GM23248 (cell line): ENCODE measurements around the gene DNAJC16. TPM values are rescaled to one million over a fixed set of nuclear protein-coding genes. Genes with fewer than 3 reads are reported as not detected.

Experiments
- DNase-seq: peaks from one replicate; pipeline ENCODE4 v3.0.0-alpha.2; 2015
- H2AFZ ChIP-seq: fragments of 200-600 bp; sonication (generic); 2 replicates; pipeline ENCODE4 v1.6.1; 2016; ENCODE audit warnings: antibody characterized with exemption
- H3F3A ChIP-seq: fragments of 200-600 bp; sonication (generic); 2 replicates; pipeline ENCODE4 v1.6.1; 2016; ENCODE audit warnings: mild to moderate bottlenecking, antibody characterized with exemption, mixed run types; ENCODE audit not compliant: insufficient read depth
- H3K27ac ChIP-seq: fragments of 200-600 bp; sonication (generic); 2 replicates; pipeline ENCODE4 v1.5.1; 2016; ENCODE audit warnings: mild to moderate bottlenecking
- H3K27me3 ChIP-seq: fragments of 200-600 bp; sonication (generic); replicated peaks from 2 replicates; pipeline ENCODE4 v1.6.1; 2016; ENCODE audit warnings: mild to moderate bottlenecking; ENCODE audit not compliant: insufficient read depth
- H3K36me3 ChIP-seq: fragments of 200-600 bp; sonication (generic); 2 replicates; pipeline ENCODE4 v1.6.1; 2016; ENCODE audit warnings: low read depth, mild to moderate bottlenecking
- H3K4me1 ChIP-seq: fragments of 200-600 bp; sonication (generic); 2 replicates; pipeline ENCODE4 v1.6.1; 2016; ENCODE audit warnings: mild to moderate bottlenecking; ENCODE audit not compliant: insufficient read depth
- H3K4me2 ChIP-seq: fragments of 200-600 bp; sonication (generic); one replicate; pipeline ENCODE4 v1.6.1; 2016; ENCODE audit warnings: mild to moderate bottlenecking; ENCODE audit not compliant: unreplicated experiment
- H3K4me3 ChIP-seq: fragments of 200-600 bp; sonication (generic); 2 replicates; pipeline ENCODE4 v1.5.1; 2016; ENCODE audit warnings: mild to moderate bottlenecking
- H3K79me2 ChIP-seq: fragments of 200-600 bp; sonication (generic); 2 replicates; pipeline ENCODE4 v1.6.1; 2016; ENCODE audit warnings: mild to moderate bottlenecking; ENCODE audit not compliant: insufficient read depth
- H3K9ac ChIP-seq: fragments of 200-600 bp; sonication (generic); 2 replicates; pipeline ENCODE4 v1.6.1; 2016; ENCODE audit warnings: mild to moderate bottlenecking
- H3K9me2 ChIP-seq: fragments of 200-600 bp; sonication (generic); 2 replicates; pipeline ENCODE4 v1.6.1; 2016; ENCODE audit warnings: mixed run types, mild to moderate bottlenecking, moderate library complexity; ENCODE audit not compliant: insufficient read depth
- H3K9me3 ChIP-seq: fragments of 200-600 bp; sonication (generic); one replicate; pipeline ENCODE4 v1.6.1; 2017; ENCODE audit warnings: low read depth
- H4K20me1 ChIP-seq: fragments of 200-600 bp; sonication (generic); 2 replicates; pipeline ENCODE4 v1.6.0; 2016; ENCODE audit not compliant: insufficient read depth
- EZH2 ChIP-seq: fragments of 200-600 bp; sonication (generic); IDR thresholded peaks from 2 replicates; pipeline ENCODE4 v1.6.1; 2018; ENCODE audit warnings: antibody characterized with exemption, mild to moderate bottlenecking; ENCODE audit not compliant: insufficient read depth, poor library complexity, severe bottlenecking
- EZH2phosphoT487 ChIP-seq: fragments of 200-600 bp; sonication (generic); IDR thresholded peaks from 2 replicates; pipeline ENCODE4 v1.6.1; 2018; ENCODE audit warnings: antibody characterized with exemption, moderate library complexity, mild to moderate bottlenecking, low read depth; ENCODE audit not compliant: insufficient read depth
- WGBS, 2 experiments: methylation state at CpG; one replicate each; pipeline ENCODE4 v1.1.6; 2015 to 2017; ENCODE audit warnings: low lambda C conversion rate in 2 of 2, low coverage in 1 of 2; ENCODE audit errors: missing lambda C conversion rate in 2 of 2; 5-methylcytosine and 5-hydroxymethylcytosine counted together
- in situ Hi-C: fragments of 300-500 bp; cut with MboI; formaldehyde crosslinking; loops from 2 replicates; pipeline ENCODE4 v1.15.0; 2020
- polyA plus RNA-seq: library from polyadenylated mRNA; unstranded; fragments of >200 nt; fragmentation: Nextera tagmentation; extraction: Ambion mirVana; gene quantifications from 2 replicates; pipeline ENCODE4 v1.2.1, GENCODE V29; 2016
- small RNA-seq: library from RNA; depleted of rRNA; stranded (forward); fragments of <200 nt; gene quantifications from one replicate; pipeline ENCODE3, GENCODE V24; 2014; ENCODE audit warnings: low read depth, low replicate concordance
- total RNA-seq: library from RNA; depleted of rRNA; stranded (reverse); fragments of >200 nt; shearing (Covaris generic); gene quantifications from 2 replicates; pipeline ENCODE4 v1.2.3, GENCODE V29; 2014; rRNA removed

Gene DNAJC16
- total and polyA plus RNA-seq, 2 experiments from 2014 or later, result 10.0 to 21.8 TPM

DNA sequence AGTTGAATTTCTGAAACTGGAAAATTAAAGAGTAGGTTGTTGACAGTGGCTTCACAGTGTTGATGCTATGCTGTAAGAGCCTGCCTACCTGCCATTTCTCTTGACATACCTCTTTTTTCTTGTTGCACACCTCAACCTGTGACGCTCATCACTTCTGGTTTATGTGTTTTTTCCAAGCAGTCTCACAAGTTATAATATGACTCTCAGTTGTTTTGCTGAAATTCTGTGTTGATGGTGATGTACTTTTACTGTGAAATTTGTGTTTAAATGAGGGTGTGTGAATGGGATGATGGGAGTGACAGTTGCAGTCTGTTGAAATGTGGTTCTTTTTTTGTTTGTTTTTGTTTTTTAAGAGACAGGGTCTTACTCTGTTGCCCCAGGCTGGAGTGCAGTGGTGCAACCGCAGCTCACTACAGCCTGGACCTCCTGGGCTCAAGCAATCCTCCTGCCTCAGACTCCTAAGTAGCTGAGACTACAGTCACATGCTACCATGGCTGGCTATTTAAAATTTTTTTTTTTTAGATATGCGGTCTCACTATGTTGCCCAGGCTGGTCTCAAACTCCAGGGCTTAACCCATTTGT is 97.6 kb downstream of the DNAJC16 start:
- H4K20me1 ChIP-seq, result no peaks in the 10 kb centered on the region
- WGBS, 2 experiments, result 92 to 96% methylated on average over 3 of the region's 3 CpGs

DNA sequence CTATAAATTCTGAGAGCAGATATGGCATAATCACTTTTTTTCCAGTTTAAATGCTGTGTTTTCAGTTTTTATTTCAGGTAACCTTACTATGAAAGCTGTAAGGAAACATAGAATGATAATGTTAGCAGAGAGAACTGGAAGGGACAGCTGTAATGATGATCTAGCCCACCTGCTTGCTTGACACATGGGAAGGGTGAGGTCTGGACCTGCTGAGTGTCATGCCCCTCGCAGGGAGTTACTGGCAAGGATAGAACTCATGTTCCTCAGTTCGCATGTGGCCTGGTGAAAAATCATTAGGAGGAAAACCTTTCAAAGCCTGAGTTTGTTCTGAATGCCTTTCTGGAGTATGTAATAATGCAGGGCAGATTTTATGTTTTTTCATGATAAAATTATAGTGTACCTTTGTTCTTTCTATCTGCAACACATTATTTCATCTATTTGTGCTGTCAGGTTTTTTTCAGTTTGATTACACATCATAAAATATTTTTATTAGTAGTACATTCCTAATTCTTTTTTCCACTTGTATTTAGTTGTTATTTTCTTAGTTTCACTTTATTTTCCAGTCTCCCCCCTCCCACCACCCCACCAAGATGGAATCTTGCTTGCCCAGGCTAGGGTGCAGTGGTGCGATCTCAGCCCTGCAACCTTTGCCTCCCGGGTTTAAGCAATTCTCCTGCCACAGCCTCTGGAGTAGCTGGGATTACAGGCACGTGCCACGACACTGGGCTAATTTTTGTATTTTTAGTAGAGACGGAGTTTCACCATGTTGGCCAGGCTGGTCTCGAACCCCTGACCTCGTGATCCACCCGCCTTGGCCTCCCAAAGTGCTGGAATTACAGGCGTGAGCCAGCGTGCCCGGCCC is 98.6 kb downstream of the DNAJC16 start:
- no peaks in the 10 kb centered on the region for H3K9me2 ChIP-seq
- WGBS, 2 experiments, result 78% methylated on average over 13 of the region's 13 CpGs
- H3F3A ChIP-seq, result peaks cover 36% of the 10 kb centered on the region; the same call in 1 of the 2 replicates
- no peaks in the 10 kb centered on the region for H4K20me1 ChIP-seq
- peaks cover 34% of the 10 kb centered on the region for H3K4me1 ChIP-seq
- H2AFZ ChIP-seq, result no peak overlapping the region
- H3K27ac ChIP-seq, result no peak overlapping the region
- in situ Hi-C loops, result no loop called here
- no peak for DNase-seq
- no peak overlapping the region for H3K4me2 ChIP-seq
- no peak overlapping the region for H3K9ac ChIP-seq
- H3K9me3 ChIP-seq, result no peaks in the 10 kb centered on the region
- H3K27me3 ChIP-seq, result no peaks in the 10 kb centered on the region
- peaks cover 15% of the 10 kb centered on the region for H3K36me3 ChIP-seq
- peaks cover 100% of the 10 kb centered on the region for H3K79me2 ChIP-seq
- TF ChIP-seq EZH2 (no peak), EZH2phosphoT487 (no peak)
- H3K4me3 ChIP-seq, result no peak overlapping the region

More for the DNA sequence above, 97.6 kb downstream of the DNAJC16 start:
- Histone ChIP-seq H3K4me2 (no peak overlapping the region), H3K4me3 (no peak overlapping the region), H3K36me3 (peaks cover 12% of the 10 kb centered on the region; the same call in 1 of the 2 replicates), H3K27me3 (no peaks in the 10 kb centered on the region), H3F3A (peaks cover 46% of the 10 kb centered on the region), H3K9me3 (no peaks in the 10 kb centered on the region), H3K4me1 (peaks cover 44% of the 10 kb centered on the region), H3K9ac (no peak overlapping the region), H3K79me2 (peaks cover 100% of the 10 kb centered on the region), H3K27ac (no peak overlapping the region), H2AFZ (no peak overlapping the region), H3K9me2 (no peaks in the 10 kb centered on the region)
- DNase-seq, result no peak
- in situ Hi-C loops, result no loop called here
- TF ChIP-seq EZH2 (no peak), EZH2phosphoT487 (no peak)

Small RNAs within 50 kb of the gene (small RNA-seq; reads per million reads assigned to genes)
- not detected for gene CD24P1
- not detected for gene RNU7-179P
- not detected for gene SCARNA21B

Other genes with a start within 250 kb of the DNAJC16 start
- gene EFHD2, start 117.0 kb upstream of the DNAJC16 start, total RNA-seq, result 49.9 and 56.3 TPM in 2 replicates
- gene EFHD2, start 117.0 kb upstream of the DNAJC16 start, polyA plus RNA-seq, result 53.1 and 56.1 TPM in 2 replicates
- not detected in 2 replicates for gene CTRC, start 88.4 kb upstream of the DNAJC16 start, total RNA-seq
- not detected in 2 replicates for gene CTRC, start 88.4 kb upstream of the DNAJC16 start, polyA plus RNA-seq
- not detected in 2 replicates for gene CELA2A, start 70.1 kb upstream of the DNAJC16 start, total RNA-seq
- gene CELA2A, start 70.1 kb upstream of the DNAJC16 start, polyA plus RNA-seq, result not detected in 2 replicates
- not detected in 2 replicates for gene CELA2B, start 50.7 kb upstream of the DNAJC16 start, total RNA-seq
- not detected in 2 replicates for gene CELA2B, start 50.7 kb upstream of the DNAJC16 start, polyA plus RNA-seq
- 15.8 and 18.5 TPM in 2 replicates for gene CASP9, start 2.6 kb upstream of the DNAJC16 start, total RNA-seq
- 6.7 and 7.6 TPM in 2 replicates for gene CASP9, start 2.6 kb upstream of the DNAJC16 start, polyA plus RNA-seq
- gene AGMAT, start 58.2 kb downstream of the DNAJC16 start, total RNA-seq, result 2.2 and 3.9 TPM in 2 replicates
- 0.75 and 0.85 TPM in 2 replicates for gene AGMAT, start 58.2 kb downstream of the DNAJC16 start, polyA plus RNA-seq
- 7.9 and 19.6 TPM in 2 replicates for gene DDI2, start 90.6 kb downstream of the DNAJC16 start, total RNA-seq
- 4.3 and 5.0 TPM in 2 replicates for gene DDI2, start 90.6 kb downstream of the DNAJC16 start, polyA plus RNA-seq
- 52.9 and 67.9 TPM in 2 replicates for gene PLEKHM2, start 157.5 kb downstream of the DNAJC16 start, total RNA-seq
- 14.8 and 14.9 TPM in 2 replicates for gene PLEKHM2, start 157.5 kb downstream of the DNAJC16 start, polyA plus RNA-seq
- 0.13 and 0.54 TPM in 2 replicates for gene SLC25A34, start 209.4 kb downstream of the DNAJC16 start, total RNA-seq
- gene SLC25A34, start 209.4 kb downstream of the DNAJC16 start, polyA plus RNA-seq, result 0.20 and 0.29 TPM in 2 replicates
- not detected in 2 replicates for gene TMEM82, start 215.7 kb downstream of the DNAJC16 start, total RNA-seq
- gene TMEM82, start 215.7 kb downstream of the DNAJC16 start, polyA plus RNA-seq, result not detected in 2 replicates
- gene FBLIM1, start 231.9 kb downstream of the DNAJC16 start, total RNA-seq, result 59.6 and 69.9 TPM in 2 replicates
- 63.3 and 67.3 TPM in 2 replicates for gene FBLIM1, start 231.9 kb downstream of the DNAJC16 start, polyA plus RNA-seq